Tibial nerve (tissue), 4 donors: ENCODE results near the gene SP1. TPM values are rescaled to one million over a fixed set of nuclear protein-coding genes. Genes with fewer than 3 reads are reported as not detected.

ENCODE experiments used
- DNase-seq, 2 donors: peaks; one replicate each; pipeline ENCODE4 v3.0.0-alpha.2; 2019; ENCODE audit warnings: low spot score in 2 of 2
- H3K27ac ChIP-seq, 4 donors: fragments of 200-600 bp; sonication (generic) in 3 of 4; one replicate each; pipeline ENCODE4 v1.5.1; 2017 to 2019; ENCODE audit warnings: mild to moderate bottlenecking in 1 of 4
- H3K27me3 ChIP-seq, 2 donors: fragments of 200-600 bp; sonication (generic) in 1 of 2; one replicate each; pipeline versions ENCODE4 v1.5.1 to v1.6.0; 2017 to 2019
- H3K36me3 ChIP-seq, 3 donors: fragments of 200-600 bp; sonication (generic); one replicate each; pipeline ENCODE4 v1.5.1; 2018 to 2019
- H3K4me1 ChIP-seq, 4 donors: fragments of 200-600 bp; sonication (generic) in 3 of 4; one replicate each; pipeline ENCODE4 v1.5.1; 2017 to 2019
- H3K4me3 ChIP-seq, 4 donors: fragments of 200-600 bp; sonication (generic) in 3 of 4; one replicate each; pipeline ENCODE4 v1.5.1; 2017 to 2019; ENCODE audit warnings: mild to moderate bottlenecking in 1 of 4, moderate library complexity in 1 of 4
- H3K9me3 ChIP-seq, 4 donors: fragments of 200-600 bp; sonication (generic) in 3 of 4; one replicate each; pipeline ENCODE4 v1.5.1; 2017 to 2019
- EP300 ChIP-seq, 2 donors: sonication (generic); formaldehyde crosslinking; IDR thresholded peaks; one replicate each; pipeline ENCODE4 v1.6.1; 2017; ENCODE audit warnings: antibody characterized with exemption in 2 of 2, mild to moderate bottlenecking in 1 of 2
- POLR2A ChIP-seq, 2 donors: fragments of 450-650 bp; IDR thresholded peaks; one replicate each; pipeline ENCODE4 v1.6.1; 2017; ENCODE audit warnings: antibody characterized with exemption in 2 of 2, mild to moderate bottlenecking in 2 of 2, moderate library complexity in 2 of 2
- WGBS, 2 donors: methylation state at CpG; one replicate each; pipeline ENCODE4 v1.1.5; 2018; 5-methylcytosine and 5-hydroxymethylcytosine counted together
- total RNA-seq, 4 donors: library from RNA; depleted of rRNA; stranded (reverse); fragments of >200 nt; gene quantifications; one replicate each; pipeline ENCODE4 v1.1.0, GENCODE V29; 2016
- TF ChIP-seq, protein P1 (sequence below), 5 experiments: fragments of 200-600 bp in 3 of 5; fragments of 450-650 bp in 2 of 5; sonication (generic) in 3 of 5; IDR thresholded peaks; one replicate each; pipeline ENCODE4 v1.5.1; 2016 to 2019; ENCODE audit warnings: antibody characterized with exemption in 5 of 5, mild to moderate bottlenecking in 3 of 5, moderate library complexity in 2 of 5

Gene SP1
- total RNA-seq, 4 donors from 2014 or later = 45.3 to 81.5 (median 65.0) TPM

DNA sequence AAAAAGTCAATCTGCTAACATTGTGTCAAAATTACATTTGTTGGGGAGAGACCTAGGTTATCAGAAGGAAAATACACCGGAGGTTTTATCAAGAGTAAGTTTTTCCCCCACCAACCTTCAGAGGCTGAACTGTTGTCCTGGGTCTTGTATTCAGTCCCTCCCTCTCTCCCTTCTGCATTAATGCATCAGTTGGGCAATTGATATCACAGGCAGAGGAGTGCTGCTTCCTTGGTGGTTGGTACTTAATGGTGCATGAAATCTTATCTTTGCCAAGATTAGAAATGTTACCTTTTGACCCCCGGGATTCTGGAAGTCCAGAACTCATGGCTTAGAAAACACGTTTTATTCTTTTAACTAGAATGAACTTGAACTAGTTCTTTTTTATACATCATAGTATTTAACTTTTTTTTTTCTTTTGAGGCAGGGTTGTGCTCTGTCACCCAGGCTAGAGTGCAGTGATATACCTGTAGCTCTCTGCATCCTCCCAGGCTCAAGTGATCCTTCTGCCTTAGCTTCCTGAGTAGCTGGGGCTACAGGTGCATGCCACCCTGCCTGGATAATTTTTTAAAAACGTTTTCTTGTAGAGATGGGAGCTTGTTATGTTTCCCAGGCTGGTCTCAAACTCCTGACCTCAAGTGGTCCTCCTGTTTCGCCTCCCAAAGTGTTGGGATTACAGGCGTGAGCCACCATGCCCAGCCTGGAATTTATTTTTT is 76.8 kb downstream of the SP1 start:
- DNase-seq = no peak
- Histone ChIP-seq H3K27me3 (no peaks in the 10 kb centered on the region), H3K27ac (no peak overlapping the region), H3K9me3 (no peaks in the 10 kb centered on the region), H3K36me3 (peaks cover 10 to 74% (median 55%) of the 10 kb centered on the region in 3 donors), H3K4me1 (peaks cover 0 to 64% (median 21%) of the 10 kb centered on the region in 4 donors), H3K4me3 (no peak overlapping the region)
- TF ChIP-seq, protein P1, sequence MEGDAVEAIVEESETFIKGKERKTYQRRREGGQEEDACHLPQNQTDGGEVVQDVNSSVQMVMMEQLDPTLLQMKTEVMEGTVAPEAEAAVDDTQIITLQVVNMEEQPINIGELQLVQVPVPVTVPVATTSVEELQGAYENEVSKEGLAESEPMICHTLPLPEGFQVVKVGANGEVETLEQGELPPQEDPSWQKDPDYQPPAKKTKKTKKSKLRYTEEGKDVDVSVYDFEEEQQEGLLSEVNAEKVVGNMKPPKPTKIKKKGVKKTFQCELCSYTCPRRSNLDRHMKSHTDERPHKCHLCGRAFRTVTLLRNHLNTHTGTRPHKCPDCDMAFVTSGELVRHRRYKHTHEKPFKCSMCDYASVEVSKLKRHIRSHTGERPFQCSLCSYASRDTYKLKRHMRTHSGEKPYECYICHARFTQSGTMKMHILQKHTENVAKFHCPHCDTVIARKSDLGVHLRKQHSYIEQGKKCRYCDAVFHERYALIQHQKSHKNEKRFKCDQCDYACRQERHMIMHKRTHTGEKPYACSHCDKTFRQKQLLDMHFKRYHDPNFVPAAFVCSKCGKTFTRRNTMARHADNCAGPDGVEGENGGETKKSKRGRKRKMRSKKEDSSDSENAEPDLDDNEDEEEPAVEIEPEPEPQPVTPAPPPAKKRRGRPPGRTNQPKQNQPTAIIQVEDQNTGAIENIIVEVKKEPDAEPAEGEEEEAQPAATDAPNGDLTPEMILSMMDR (IDR thresholded peaks at IDR 0.05) = no peak
- TF ChIP-seq POLR2A (IDR thresholded peaks at IDR 0.05) (no peak), EP300 (IDR thresholded peaks at IDR 0.05) (no peak)
- WGBS, 2 donors = 67 to 73% methylated on average over 6 of the region's 6 CpGs

DNA sequence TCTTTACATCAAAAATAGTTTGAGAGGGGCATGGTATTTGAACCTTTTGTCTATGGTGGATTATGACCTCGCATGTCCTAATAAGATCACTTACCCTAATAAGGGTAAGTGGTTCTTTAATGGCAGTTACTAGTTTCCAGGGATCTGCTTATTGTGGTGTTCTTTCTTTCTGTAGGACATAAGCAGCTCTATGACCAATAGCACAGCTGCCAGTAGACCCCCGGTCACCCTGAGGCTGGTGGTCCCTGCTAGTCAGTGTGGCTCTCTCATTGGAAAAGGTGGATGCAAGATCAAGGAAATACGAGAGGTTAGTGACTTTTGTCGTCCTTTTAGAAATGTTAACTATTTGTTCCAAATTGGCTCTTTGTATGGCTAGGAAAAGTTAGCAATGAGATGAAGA is 79.1 kb downstream of the SP1 start:
- no peak overlapping the region for H3K27ac ChIP-seq
- no peak for DNase-seq
- peaks cover 17 to 97% (median 76%) of the 10 kb centered on the region in 3 donors for H3K36me3 ChIP-seq
- H3K4me3 ChIP-seq = no peak overlapping the region
- H3K9me3 ChIP-seq = no peaks in the 10 kb centered on the region
- H3K27me3 ChIP-seq = no peaks in the 10 kb centered on the region
- peaks cover 0 to 75% (median 10%) of the 10 kb centered on the region in 4 donors for H3K4me1 ChIP-seq
- TF ChIP-seq, protein P1 (IDR thresholded peaks at IDR 0.05) = no peak
- TF ChIP-seq POLR2A (IDR thresholded peaks at IDR 0.05) = no peak
- TF ChIP-seq EP300 (IDR thresholded peaks at IDR 0.05) = no peak
- WGBS, 2 donors = 64 to 70% methylated on average over 4 of the region's 4 CpGs

DNA sequence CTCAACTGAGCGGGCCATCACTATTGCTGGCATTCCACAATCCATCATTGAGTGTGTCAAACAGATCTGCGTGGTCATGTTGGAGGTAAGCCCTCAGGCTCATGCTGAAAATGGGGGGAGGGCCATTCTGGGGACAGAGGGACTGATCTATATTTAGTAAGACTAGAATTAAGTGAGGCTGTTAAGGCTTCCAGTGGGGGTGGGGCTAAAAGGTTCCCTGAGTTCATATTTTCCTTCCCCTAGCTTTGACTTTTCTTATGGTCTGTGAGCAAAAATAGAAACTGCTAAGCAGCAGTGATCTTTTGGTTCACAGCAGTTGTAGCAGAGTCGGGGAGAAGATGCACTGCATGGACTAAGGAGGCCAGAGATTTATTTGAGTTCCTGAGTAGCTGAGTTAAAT is 81.1 kb downstream of the SP1 start:
- H3K27ac ChIP-seq = no peak overlapping the region
- peaks cover 17 to 100% (median 83%) of the 10 kb centered on the region in 3 donors for H3K36me3 ChIP-seq
- peaks cover 0 to 73% (median 2%) of the 10 kb centered on the region in 4 donors for H3K4me1 ChIP-seq
- H3K9me3 ChIP-seq = no peaks in the 10 kb centered on the region
- no peaks in the 10 kb centered on the region for H3K27me3 ChIP-seq
- no peak overlapping the region for H3K4me3 ChIP-seq
- 66 to 73% methylated on average over 3 of the region's 3 CpGs for WGBS, 2 donors
- TF ChIP-seq, protein P1 (IDR thresholded peaks at IDR 0.05) = no peak
- TF ChIP-seq POLR2A (IDR thresholded peaks at IDR 0.05) = no peak
- no peak for TF ChIP-seq EP300 (IDR thresholded peaks at IDR 0.05)
- DNase-seq = no peak

DNA sequence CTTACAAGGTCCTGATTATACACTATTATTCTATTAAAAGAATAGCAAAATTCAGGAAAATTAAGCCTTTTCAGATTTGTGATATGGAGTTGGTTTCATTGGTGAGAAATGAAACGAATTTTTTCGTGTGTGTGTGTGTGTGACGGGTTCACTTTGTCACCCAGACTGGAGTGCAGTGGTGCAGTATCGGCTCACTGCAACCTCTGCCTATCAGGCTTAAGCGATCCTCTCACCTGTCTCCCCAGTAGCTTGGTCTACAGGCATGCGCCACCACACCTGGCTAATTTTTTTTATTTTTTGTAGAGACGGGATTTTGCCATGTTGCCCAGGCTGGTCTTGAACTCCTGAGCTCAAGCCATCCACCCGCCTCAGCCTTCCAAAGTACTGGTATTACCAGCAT is 81.6 kb downstream of the SP1 start:
- H3K27ac ChIP-seq = no peak overlapping the region
- H3K4me3 ChIP-seq = no peak overlapping the region
- no peaks in the 10 kb centered on the region for H3K27me3 ChIP-seq
- TF ChIP-seq EP300 (IDR thresholded peaks at IDR 0.05) (no peak), POLR2A (IDR thresholded peaks at IDR 0.05) (no peak)
- TF ChIP-seq, protein P1 (IDR thresholded peaks at IDR 0.05) = no peak
- H3K36me3 ChIP-seq = peaks cover 17 to 100% (median 88%) of the 10 kb centered on the region in 3 donors
- WGBS, 2 donors = 82% methylated on average over 8 of the region's 8 CpGs
- H3K4me1 ChIP-seq = peaks cover 0 to 70% (median 2%) of the 10 kb centered on the region in 4 donors
- no peaks in the 10 kb centered on the region for H3K9me3 ChIP-seq
- no peak for DNase-seq

DNA sequence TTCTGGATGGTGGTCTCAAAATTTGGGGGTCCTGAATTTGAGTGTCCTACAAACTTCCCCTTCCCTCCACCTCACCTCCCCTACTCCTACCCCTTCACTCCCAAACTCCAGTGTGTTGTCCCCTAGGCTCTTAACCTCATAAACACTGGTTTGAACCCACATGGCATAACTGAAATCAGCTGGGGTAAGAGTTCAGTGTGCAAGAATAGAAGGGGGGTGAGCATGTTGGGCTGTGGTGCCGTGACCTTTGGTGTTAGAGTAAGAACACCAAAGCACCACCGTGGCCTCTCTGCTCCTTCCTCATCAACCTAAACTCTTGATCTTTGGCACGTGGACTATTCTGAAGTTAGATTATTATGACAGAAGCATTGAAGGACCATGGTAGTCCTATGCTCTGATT is 83.0 kb downstream of the SP1 start:
- TF ChIP-seq, protein P1 (IDR thresholded peaks at IDR 0.05) = no peak
- TF ChIP-seq POLR2A (IDR thresholded peaks at IDR 0.05) (no peak), EP300 (IDR thresholded peaks at IDR 0.05) (no peak)
- Histone ChIP-seq H3K27me3 (no peaks in the 10 kb centered on the region), H3K4me3 (no peak overlapping the region), H3K36me3 (peaks cover 19 to 100% (median 86%) of the 10 kb centered on the region in 3 donors), H3K9me3 (no peaks in the 10 kb centered on the region), H3K27ac (no peak overlapping the region), H3K4me1 (peaks cover 0 to 58% (median 2%) of the 10 kb centered on the region in 4 donors)
- 72 to 78% methylated on average over 3 of the region's 3 CpGs for WGBS, 2 donors
- no peak for DNase-seq
